Osteocyte (in vitro differentiated cells): ENCODE measurements around the gene MED16. TPM values are rescaled to one million over a fixed set of nuclear protein-coding genes. Genes with fewer than 3 reads are reported as not detected.

Source experiments
- DNase-seq: peaks from one replicate; pipeline ENCODE4 v3.0.0; 2021; ENCODE audit warnings: mixed read lengths; ENCODE audit not compliant: unreplicated experiment; ENCODE audit errors: extremely low spot score
- H3K27ac Mint-ChIP-seq: one replicate; pipeline ENCODE4 v1.8.0; 2021; ENCODE audit warnings: mild to moderate bottlenecking, mixed read lengths; ENCODE audit not compliant: unreplicated experiment
- H3K27me3 Mint-ChIP-seq: one replicate; pipeline ENCODE4 v1.8.0; 2021; ENCODE audit warnings: mixed read lengths; ENCODE audit not compliant: unreplicated experiment
- H3K36me3 Mint-ChIP-seq: one replicate; pipeline ENCODE4 v1.8.0; 2021; ENCODE audit warnings: mixed read lengths; ENCODE audit not compliant: unreplicated experiment
- H3K4me1 Mint-ChIP-seq: one replicate; pipeline ENCODE4 v1.8.0; 2021; ENCODE audit warnings: mixed read lengths; ENCODE audit not compliant: unreplicated experiment
- H3K4me3 Mint-ChIP-seq: one replicate; pipeline ENCODE4 v1.8.0; 2021; ENCODE audit warnings: mild to moderate bottlenecking, moderate library complexity, mixed read lengths; ENCODE audit not compliant: unreplicated experiment
- H3K9me3 Mint-ChIP-seq: one replicate; pipeline ENCODE4 v1.8.0; 2021; ENCODE audit warnings: mixed read lengths; ENCODE audit not compliant: unreplicated experiment
- CTCF ChIP-seq: fragments of 200-600 bp; sonication (generic); IDR thresholded peaks from 2 replicates; pipeline ENCODE4 v1.5.0; 2021; ENCODE audit warnings: antibody characterized with exemption, mild to moderate bottlenecking, moderate library complexity
- total RNA-seq: library from RNA; stranded (reverse); gene quantifications from 2 replicates; pipeline ENCODE4 v1.2.1, GENCODE V29; 2021

Gene MED16
- total RNA-seq, 1 donor from 2014 or later, result 72.3 TPM

- no peaks in the 10 kb centered on the region for H3K36me3 Mint-ChIP-seq
Measured at GRCh38 chr19:825897-826644, 66.9 kb downstream of the MED16 start.

GRCh38 chr19:824885-825284 is 68.1 kb downstream of the MED16 start:
- H3K27ac Mint-ChIP-seq, result no peak overlapping the region
- H3K36me3 Mint-ChIP-seq, result no peaks in the 10 kb centered on the region

More at GRCh38 chr19:825897-826644, 66.9 kb downstream of the MED16 start:
- DNase-seq, result no peak
- Mint-ChIP-seq H3K27me3 (no peaks in the 10 kb centered on the region), H3K4me3 (no peak overlapping the region), H3K4me1 (peaks cover 9% of the 10 kb centered on the region), H3K27ac (no peak overlapping the region), H3K9me3 (no peaks in the 10 kb centered on the region)
- no peak for TF ChIP-seq CTCF

GRCh38 chr19:823565-824121 is 69.3 kb downstream of the MED16 start:
- H3K27ac Mint-ChIP-seq, result no peak overlapping the region

More at GRCh38 chr19:824885-825284, 68.1 kb downstream of the MED16 start:
- peaks cover 9% of the 10 kb centered on the region for H3K4me1 Mint-ChIP-seq
- no peak overlapping the region for H3K4me3 Mint-ChIP-seq
- no peaks in the 10 kb centered on the region for H3K9me3 Mint-ChIP-seq
- no peak for TF ChIP-seq CTCF
- H3K27me3 Mint-ChIP-seq, result no peaks in the 10 kb centered on the region
- no peak for DNase-seq

GRCh38 chr19:821825-822503 is 71.0 kb downstream of the MED16 start, which contains the start of gene PLPPR3:
TSS of gene PLPPR3 (minus strand) at chr19:821955. CDS start at chr19:821559, 396 bp downstream.
- Mint-ChIP-seq H3K36me3 (no peaks in the 10 kb centered on the region), H3K27ac (no peak within 1 kb of the TSS), H3K27me3 (no peaks in the 10 kb centered on the region), H3K9me3 (no peaks in the 10 kb centered on the region), H3K4me3 (peak within 1 kb of the TSS; percentile 69), H3K4me1 (peaks cover 5% of the 10 kb centered on the region)
- TF ChIP-seq CTCF, result no peak
- DNase-seq, result no peak

More at GRCh38 chr19:823565-824121, 69.3 kb downstream of the MED16 start:
- Mint-ChIP-seq H3K4me3 (peak overlapping the region; percentile 52), H3K27me3 (no peaks in the 10 kb centered on the region), H3K4me1 (peaks cover 5% of the 10 kb centered on the region), H3K36me3 (no peaks in the 10 kb centered on the region), H3K9me3 (no peaks in the 10 kb centered on the region)
- no peak for DNase-seq
- no peak for TF ChIP-seq CTCF
